CD4-positive, alpha-beta T cell (primary cell): ENCODE results near the gene ILKAP. TPM values are rescaled to one million over a fixed set of nuclear protein-coding genes. Genes with fewer than 3 reads are reported as not detected.

ENCODE experiments used
- ATAC-seq: fragments of 200-7000 bp; cut with Tn5 transposase; one replicate; pipeline ENCODE4 v1.10.0; 2022; ENCODE audit warnings: mild to moderate bottlenecking; ENCODE audit not compliant: poor library complexity
- CTCF ChIA-PET: fragments of 350-600 bp; sonication (Branson Sonifier 250); formaldehyde crosslinking; loops from one replicate; lab custom pipeline; 2021; ENCODE audit warnings: antibody characterized with exemption, inconsistent platforms; lab: Charles Lee
- POLR2A ChIA-PET: fragments of 350-600 bp; sonication (Branson Sonifier 250); formaldehyde crosslinking; loops from one replicate; lab custom pipeline; 2021; ENCODE audit warnings: antibody characterized with exemption, inconsistent platforms; lab: Charles Lee
- DNase-seq, 14 experiments: peaks; one replicate each; pipeline ENCODE4 v3.0.0-alpha.2; 2013 to 2020; ENCODE audit warnings: mixed read lengths in 2 of 14
- H3K27ac ChIP-seq, 2 donors: one replicate each; pipeline versions ENCODE4 v1.5.1 to v1.7.0; 2013; ENCODE audit warnings: low read length in 2 of 2, low read depth in 1 of 2, mild to moderate bottlenecking in 1 of 2
- H3K27me3 ChIP-seq, 2 experiments: 1 replicate in 1 of 2; 2 replicates in 1 of 2; pipeline versions ENCODE4 v1.6.1 to v1.7.0; 2013; ENCODE audit warnings: low read length in 2 of 2, control low read depth in 1 of 2, mild to moderate bottlenecking in 1 of 2, moderate library complexity in 1 of 2; ENCODE audit not compliant: insufficient read depth in 2 of 2, control insufficient read depth in 1 of 2
- H3K36me3 ChIP-seq: one replicate; pipeline ENCODE4 v1.6.1; 2013; ENCODE audit warnings: low read length, control low read depth; ENCODE audit not compliant: insufficient read depth
- H3K4me1 ChIP-seq: one replicate; pipeline ENCODE4 v1.6.1; 2013; ENCODE audit warnings: low read length, control low read depth; ENCODE audit not compliant: insufficient read depth
- H3K4me3 ChIP-seq: one replicate; pipeline ENCODE4 v1.5.1; 2013; ENCODE audit warnings: mild to moderate bottlenecking, low read length, moderate library complexity
- H3K9me3 ChIP-seq, 2 experiments: 1 replicate in 1 of 2; 2 replicates in 1 of 2; pipeline versions ENCODE4 v1.6.1 to v1.7.0; 2013; ENCODE audit warnings: low read length in 2 of 2, mild to moderate bottlenecking in 2 of 2, control low read depth in 1 of 2, moderate library complexity in 1 of 2; ENCODE audit not compliant: control insufficient read depth in 1 of 2, insufficient read depth in 1 of 2
- H3K27ac Mint-ChIP-seq: one replicate; pipeline ENCODE4 v1.8.0; 2020; ENCODE audit warnings: mixed read lengths
- H3K27me3 Mint-ChIP-seq: one replicate; pipeline ENCODE4 v1.8.0; 2021; ENCODE audit warnings: mixed read lengths
- H3K36me3 Mint-ChIP-seq: one replicate; pipeline ENCODE4 v1.8.0; 2021; ENCODE audit warnings: low read depth, mixed read lengths
- H3K4me1 Mint-ChIP-seq: one replicate; pipeline ENCODE4 v1.8.0; 2021; ENCODE audit warnings: low read depth, mixed read lengths
- H3K4me3 Mint-ChIP-seq: one replicate; pipeline ENCODE4 v1.8.0; 2020; ENCODE audit warnings: mild to moderate bottlenecking, mixed read lengths
- H3K9me3 Mint-ChIP-seq: one replicate; pipeline ENCODE4 v1.8.0; 2020; ENCODE audit warnings: mixed read lengths
- intact Hi-C, 2 experiments: fragments of 100-400 bp; cut with DNase I in 1 of 2; cut with micrococcal nuclease in 1 of 2; formaldehyde crosslinking; loops; one replicate each; pipeline versions ENCODE4 v1.15.1 to v1.9.0; 2023 to 2025; cut with DNase I, micrococcal nuclease
- total RNA-seq, 174 experiments: library from RNA in 2 of 174; stranded (reverse) in 2 of 174; gene quantifications; one replicate each; pipeline ENCODE4 v1.2.3 and lab custom pipeline; 2021 to 2026
- TF ChIP-seq, protein P1 (sequence below): fragments of 200-600 bp; IDR thresholded peaks from one replicate; pipeline ENCODE4 v1.8.0; 2022; ENCODE audit warnings: antibody characterized with exemption, mild to moderate bottlenecking

Gene ILKAP
- total RNA-seq, 2 experiments from 2014 or later, result 133 to 143 TPM

DNA sequence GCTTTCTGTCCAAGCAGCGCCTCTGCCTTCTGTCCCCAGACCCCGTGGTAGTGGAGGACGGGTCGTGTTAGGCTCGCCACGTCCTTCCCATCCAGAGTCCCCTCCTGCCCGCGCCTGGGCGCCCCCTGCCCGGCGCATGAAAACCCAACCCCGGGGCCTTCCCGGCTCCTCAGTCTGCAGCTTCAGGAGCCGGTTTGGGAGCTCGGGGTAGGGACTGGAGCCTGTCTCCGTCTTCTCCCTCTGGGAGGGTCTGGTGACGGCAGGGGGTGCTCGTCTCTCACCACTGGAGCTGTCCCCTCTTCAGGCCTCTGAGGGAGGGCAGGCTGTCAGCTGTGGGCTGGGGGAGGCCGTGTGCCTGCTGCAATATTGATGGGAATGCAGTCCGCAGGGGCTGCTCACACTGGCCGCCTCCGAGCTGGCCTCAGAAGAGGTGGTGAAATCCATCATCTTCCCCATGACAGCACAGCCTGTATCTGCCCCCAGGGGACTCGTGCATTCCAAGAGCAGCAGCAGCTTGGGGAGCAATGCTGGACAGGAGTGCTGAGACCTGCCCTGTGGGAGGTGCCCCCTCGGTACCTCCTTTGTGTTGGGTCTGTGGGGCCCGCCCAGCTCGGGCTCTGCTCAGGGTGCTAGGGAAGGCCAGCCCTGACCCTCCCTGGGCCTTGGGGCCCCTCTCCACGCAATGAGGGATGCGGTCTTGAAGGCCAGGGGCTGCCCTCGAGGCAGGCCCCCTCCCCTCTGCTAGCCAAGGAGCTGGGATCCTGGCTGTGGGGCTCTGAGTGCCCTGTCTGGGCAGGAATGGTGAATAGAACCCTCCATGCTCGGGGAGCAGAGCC is 82.8 kb downstream of the ILKAP start:
- POLR2A ChIA-PET, result no interaction called here

More for the DNA sequence above, 82.8 kb downstream of the ILKAP start:
- Mint-ChIP-seq H3K4me3 (no peak overlapping the region), H3K27ac (no peak overlapping the region), H3K9me3 (no peaks in the 10 kb centered on the region), H3K36me3 (no peaks in the 10 kb centered on the region), H3K4me1 (no peaks in the 10 kb centered on the region), H3K27me3 (peaks cover 5% of the 10 kb centered on the region)
- H3K36me3 ChIP-seq, result no peaks in the 10 kb centered on the region
- DNase-seq (no peak), ATAC-seq (no peak)
- no peak overlapping the region for H3K4me3 ChIP-seq
- H3K27ac ChIP-seq, result no peak overlapping the region
- H3K9me3 ChIP-seq, result peaks cover 0 to 16% of the 10 kb centered on the region in 2 experiments
- TF ChIP-seq, protein P1, sequence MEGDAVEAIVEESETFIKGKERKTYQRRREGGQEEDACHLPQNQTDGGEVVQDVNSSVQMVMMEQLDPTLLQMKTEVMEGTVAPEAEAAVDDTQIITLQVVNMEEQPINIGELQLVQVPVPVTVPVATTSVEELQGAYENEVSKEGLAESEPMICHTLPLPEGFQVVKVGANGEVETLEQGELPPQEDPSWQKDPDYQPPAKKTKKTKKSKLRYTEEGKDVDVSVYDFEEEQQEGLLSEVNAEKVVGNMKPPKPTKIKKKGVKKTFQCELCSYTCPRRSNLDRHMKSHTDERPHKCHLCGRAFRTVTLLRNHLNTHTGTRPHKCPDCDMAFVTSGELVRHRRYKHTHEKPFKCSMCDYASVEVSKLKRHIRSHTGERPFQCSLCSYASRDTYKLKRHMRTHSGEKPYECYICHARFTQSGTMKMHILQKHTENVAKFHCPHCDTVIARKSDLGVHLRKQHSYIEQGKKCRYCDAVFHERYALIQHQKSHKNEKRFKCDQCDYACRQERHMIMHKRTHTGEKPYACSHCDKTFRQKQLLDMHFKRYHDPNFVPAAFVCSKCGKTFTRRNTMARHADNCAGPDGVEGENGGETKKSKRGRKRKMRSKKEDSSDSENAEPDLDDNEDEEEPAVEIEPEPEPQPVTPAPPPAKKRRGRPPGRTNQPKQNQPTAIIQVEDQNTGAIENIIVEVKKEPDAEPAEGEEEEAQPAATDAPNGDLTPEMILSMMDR, result no peak
- CTCF ChIA-PET, result no interaction called here
- intact Hi-C loops, result no loop called here
- peaks cover 3% of the 10 kb centered on the region in 2 experiments for H3K27me3 ChIP-seq
- H3K4me1 ChIP-seq, result no peaks in the 10 kb centered on the region

Other genes starting within 250 kb of the ILKAP start
- 10 to 100 TPM; 23.2 to 27.4 TPM for gene UBE2F, start 236.7 kb downstream of the ILKAP start, total RNA-seq
- gene SCLY, start 142.7 kb downstream of the ILKAP start, total RNA-seq, result 1 to 10 TPM; 8.9 to 9.6 TPM
- gene ESPNL, start 103.4 kb downstream of the ILKAP start, total RNA-seq, result not detected
- gene KLHL30, start 65.0 kb downstream of the ILKAP start, total RNA-seq, result not detected
- gene ERFE, start 44.7 kb downstream of the ILKAP start, total RNA-seq, result not detected
- gene HES6, start 36.3 kb upstream of the ILKAP start, total RNA-seq, result 1 to 10 TPM; 1.5 to 1.9 TPM
- gene PER2, start 84.9 kb upstream of the ILKAP start, total RNA-seq, result 10 to 100 TPM; 33.8 to 38.2 TPM
- gene TRAF3IP1, start 116.8 kb upstream of the ILKAP start, total RNA-seq, result 1 to 10 TPM; 5.1 to 6.9 TPM
- gene ASB1, start 223.2 kb upstream of the ILKAP start, total RNA-seq, result 10 to 100 TPM; 14.3 to 19.6 TPM